Fibroblast of skin of abdomen (primary cell): ENCODE results near the gene CNIH1.
"Not testable (repeated sequence)": the region's sequence is repeated elsewhere in the genome, so short reads cannot be mapped to it uniquely, and the experiment has no call there.

ENCODE experiments used
- DNase-seq: peaks from one replicate; pipeline ENCODE4 v3.0.0-alpha.2; 2013

The CNIH1 gene

GRCh38 chr14:54467280-54467679, 26.1 kb upstream of the CNIH1 start:
- no peak for DNase-seq

GRCh38 chr14:54465654-54466053, 24.5 kb upstream of the CNIH1 start:
- no peak for DNase-seq

- DNase-seq: no peak
Observed at GRCh38 chr14:54462048-54462447, 20.9 kb upstream of the CNIH1 start.

GRCh38 chr14:54459106-54459505, 17.9 kb upstream of the CNIH1 start:
- no peak for DNase-seq

- DNase-seq: not testable (repeated sequence)
Observed at GRCh38 chr14:54458536-54458935, 17.4 kb upstream of the CNIH1 start.

- no peak for DNase-seq
Observed at GRCh38 chr14:54457609-54457996, 16.4 kb upstream of the CNIH1 start.

GRCh38 chr14:54456820-54457608, 15.8 kb upstream of the CNIH1 start:
- DNase-seq: not testable (repeated sequence)

- DNase-seq: no peak
Observed at GRCh38 chr14:54455363-54455762, 14.2 kb upstream of the CNIH1 start.

GRCh38 chr14:54453990-54454389, 12.8 kb upstream of the CNIH1 start:
- peak; percentile 67 for DNase-seq

- no peak for DNase-seq
Observed at GRCh38 chr14:54453252-54453651, 12.1 kb upstream of the CNIH1 start.

- no peak for DNase-seq
Observed at GRCh38 chr14:54451961-54452360, 10.8 kb upstream of the CNIH1 start.

- no peak for DNase-seq
Observed at GRCh38 chr14:54451121-54451601, 10.0 kb upstream of the CNIH1 start.

- peak; percentile 87 for DNase-seq
Observed at GRCh38 chr14:54450535-54450934, 9.4 kb upstream of the CNIH1 start.

- peak; percentile 25 for DNase-seq
Observed at GRCh38 chr14:54447231-54447692, 6.1 kb upstream of the CNIH1 start.

GRCh38 chr14:54446161-54446693, 5.1 kb upstream of the CNIH1 start:
- DNase-seq: peak; percentile 60

GRCh38 chr14:54444681-54445080, 3.5 kb upstream of the CNIH1 start:
- DNase-seq: peak; percentile 85

GRCh38 chr14:54443981-54444380, 2.8 kb upstream of the CNIH1 start:
- DNase-seq: peak; percentile 90

- DNase-seq: not testable (repeated sequence)
Observed at GRCh38 chr14:54442961-54443360, 1.8 kb upstream of the CNIH1 start.

GRCh38 chr14:54440476-54440872, 700 bp downstream of the CNIH1 start:
- no peak for DNase-seq

- peak; percentile 56 for DNase-seq
Observed at GRCh38 chr14:54440037-54440436, 1.1 kb downstream of the CNIH1 start.

- DNase-seq: no peak
Observed at GRCh38 chr14:54438703-54439102, 2.5 kb downstream of the CNIH1 start.

GRCh38 chr14:54437954-54438353, 3.2 kb downstream of the CNIH1 start:
- not testable (repeated sequence) for DNase-seq

- peak; percentile 45 for DNase-seq
Observed at GRCh38 chr14:54435500-54435981, 5.6 kb downstream of the CNIH1 start.

- DNase-seq: no peak
Observed at GRCh38 chr14:54428527-54428926, 12.6 kb downstream of the CNIH1 start.
